CD4-positive, CD25-positive, alpha-beta regulatory T cell (primary cell): ENCODE measurements around the gene E2F6. TPM values are rescaled to one million over a fixed set of nuclear protein-coding genes. Genes with fewer than 3 reads are reported as not detected.
A peak's percentile ranks its signal among the peaks of the same experiment; 100 is the strongest.

Experiments used
- ATAC-seq, 2 donors: fragments of 150-1000 bp; cut with Tn5 transposase; one replicate each; pipeline ENCODE4 v1.10.0; 2021; ENCODE audit warnings: low read depth in 2 of 2, moderate number of reproducible peaks in 2 of 2, moderate library complexity in 1 of 2
- DNase-seq, 3 donors: peaks; one replicate each; pipeline versions ENCODE4 v3.0.0 to v3.0.0-alpha.2; 2012 to 2022; ENCODE audit warnings: mixed read lengths in 1 of 3
- H3K27ac ChIP-seq: one replicate; pipeline ENCODE4 v1.7.0; 2013; ENCODE audit warnings: mild to moderate bottlenecking, low read length; ENCODE audit not compliant: insufficient read depth, poor library complexity, severe bottlenecking
- H3K27me3 ChIP-seq: one replicate; pipeline ENCODE4 v1.7.0; 2013; ENCODE audit warnings: low read length; ENCODE audit not compliant: control insufficient read depth, insufficient read depth
- H3K36me3 ChIP-seq: one replicate; pipeline ENCODE4 v1.7.0; 2013; ENCODE audit warnings: mild to moderate bottlenecking, low read length, moderate library complexity; ENCODE audit not compliant: control insufficient read depth, insufficient read depth
- H3K4me1 ChIP-seq: 2 replicates; pipeline ENCODE4 v1.7.0; 2013; ENCODE audit warnings: mild to moderate bottlenecking, low read length; ENCODE audit not compliant: insufficient read depth, control insufficient read depth, poor library complexity, severe bottlenecking
- H3K4me3 ChIP-seq: one replicate; pipeline ENCODE4 v1.7.0; 2013; ENCODE audit warnings: low read depth, mild to moderate bottlenecking, low read length, moderate library complexity
- H3K9me3 ChIP-seq, 2 experiments: 1 replicate in 1 of 2; 2 replicates in 1 of 2; pipeline ENCODE4 v1.7.0; 2013; ENCODE audit warnings: low read length in 2 of 2, mild to moderate bottlenecking in 1 of 2, moderate library complexity in 1 of 2; ENCODE audit not compliant: control insufficient read depth in 2 of 2
- H3K27ac Mint-ChIP-seq, 3 donors: one replicate each; pipeline ENCODE4 v1.8.0; 2020 to 2022; ENCODE audit warnings: mild to moderate bottlenecking in 3 of 3, mixed read lengths in 3 of 3, moderate library complexity in 2 of 3
- H3K27me3 Mint-ChIP-seq: one replicate; pipeline ENCODE4 v1.8.0; 2022; ENCODE audit warnings: mild to moderate bottlenecking, mixed read lengths
- H3K36me3 Mint-ChIP-seq: one replicate; pipeline ENCODE4 v1.8.0; 2020; ENCODE audit warnings: mixed read lengths
- H3K4me1 Mint-ChIP-seq, 4 donors: one replicate each; pipeline ENCODE4 v1.8.0; 2020 to 2022; ENCODE audit warnings: mixed read lengths in 4 of 4, mild to moderate bottlenecking in 1 of 4
- H3K4me3 Mint-ChIP-seq, 4 donors: one replicate each; pipeline ENCODE4 v1.8.0; 2020 to 2022; ENCODE audit warnings: mild to moderate bottlenecking in 4 of 4, mixed read lengths in 4 of 4, moderate library complexity in 3 of 4
- H3K9me3 Mint-ChIP-seq, 7 donors: one replicate each; pipeline ENCODE4 v1.8.0; 2020 to 2022; ENCODE audit warnings: mixed read lengths in 7 of 7, mild to moderate bottlenecking in 3 of 7, moderate library complexity in 2 of 7
- polyA plus RNA-seq, 4 donors: library from polyadenylated mRNA; unstranded; fragments of 300-500 nt; fragmentation: Illumina TruSeq; gene quantifications; one replicate each; pipeline ENCODE4 v1.2.3, GENCODE V29; 2021
- total RNA-seq: library from RNA; stranded (reverse); gene quantifications from one replicate; pipeline ENCODE4 v1.2.3, GENCODE V29; 2022

E2F6 gene
- total and polyA plus RNA-seq, 5 donors from 2014 or later = 1.7 to 6.7 (median 3.7) TPM

DNA sequence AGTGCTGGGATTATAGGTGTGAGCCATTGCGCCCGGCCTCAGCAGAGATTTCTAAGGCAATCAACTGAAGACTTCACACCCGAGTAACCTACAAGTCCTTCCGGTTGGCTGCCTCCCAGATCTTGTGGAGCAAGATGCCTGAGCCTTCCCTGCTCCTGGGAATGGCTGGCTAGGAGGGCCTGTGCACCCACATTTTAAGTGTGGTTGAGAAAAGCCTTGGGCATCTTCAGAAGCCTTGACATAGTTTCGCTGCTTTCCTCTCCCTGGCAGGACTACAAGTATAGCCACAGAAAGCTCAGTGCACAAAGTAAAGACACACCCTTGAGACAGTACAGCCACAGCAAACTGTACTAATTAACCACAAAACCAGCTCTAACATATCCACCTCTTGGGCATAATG, 35.2 kb downstream of the E2F6 start:
- Histone ChIP-seq H3K4me3 (no peak overlapping the region), H3K36me3 (no peaks in the 10 kb centered on the region), H3K27ac (no peak overlapping the region), H3K27me3 (no peaks in the 10 kb centered on the region), H3K4me1 (no peaks in the 10 kb centered on the region), H3K9me3 (no peaks in the 10 kb centered on the region)
- ATAC-seq = no peak
- Mint-ChIP-seq H3K4me1 (no peaks in the 10 kb centered on the region), H3K27me3 (no peaks in the 10 kb centered on the region), H3K36me3 (peaks cover 4% of the 10 kb centered on the region), H3K27ac (no peak overlapping the region), H3K4me3 (no peak overlapping the region), H3K9me3 (peaks cover 0 to 3% (median 0%) of the 10 kb centered on the region in 7 donors)
- no peak for DNase-seq

DNA sequence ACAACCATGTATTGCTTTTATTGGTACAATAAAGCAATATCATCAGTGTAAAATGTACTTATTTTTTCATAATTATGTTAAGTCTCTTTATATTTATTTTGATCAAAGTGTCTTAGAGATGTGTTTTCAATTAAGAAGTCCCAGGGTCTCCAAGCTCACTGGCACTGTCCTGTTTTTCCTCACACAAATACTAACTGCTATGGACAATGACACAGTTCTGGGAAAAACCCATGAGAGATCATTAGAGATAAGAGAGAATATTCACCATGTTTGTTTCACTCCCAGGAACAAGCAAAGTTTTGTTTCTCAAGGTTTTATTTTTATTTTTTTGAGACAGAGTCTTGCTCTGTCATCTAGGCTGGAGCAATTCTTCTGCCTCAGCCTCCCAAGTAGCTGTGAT, 38.7 kb downstream of the E2F6 start:
- no peaks in the 10 kb centered on the region for H3K9me3 ChIP-seq
- ATAC-seq = no peak
- no peaks in the 10 kb centered on the region for H3K4me1 ChIP-seq
- Mint-ChIP-seq H3K36me3 (no peaks in the 10 kb centered on the region), H3K27ac (no peak overlapping the region), H3K4me1 (no peaks in the 10 kb centered on the region), H3K9me3 (no peaks in the 10 kb centered on the region), H3K27me3 (no peaks in the 10 kb centered on the region), H3K4me3 (no peak overlapping the region)
- H3K4me3 ChIP-seq = no peak overlapping the region
- no peaks in the 10 kb centered on the region for H3K36me3 ChIP-seq
- no peak for DNase-seq
- no peak overlapping the region for H3K27ac ChIP-seq
- H3K27me3 ChIP-seq = no peaks in the 10 kb centered on the region

- Mint-ChIP-seq H3K27ac (no peak overlapping the region), H3K36me3 (no peaks in the 10 kb centered on the region), H3K4me3 (no peak overlapping the region), H3K4me1 (no peaks in the 10 kb centered on the region), H3K9me3 (peaks cover 0 to 6% (median 5%) of the 10 kb centered on the region in 7 donors), H3K27me3 (no peaks in the 10 kb centered on the region)
- no peaks in the 10 kb centered on the region for H3K27me3 ChIP-seq
- no peak overlapping the region for H3K4me3 ChIP-seq
- no peak for DNase-seq
- no peak overlapping the region for H3K27ac ChIP-seq
- no peak for ATAC-seq
- peaks cover 5 to 6% of the 10 kb centered on the region in 2 experiments for H3K9me3 ChIP-seq
- H3K36me3 ChIP-seq = no peaks in the 10 kb centered on the region
- H3K4me1 ChIP-seq = no peaks in the 10 kb centered on the region
Observed at GRCh38 chr2:11422901-11423435, 43.0 kb downstream of the E2F6 start.

DNA sequence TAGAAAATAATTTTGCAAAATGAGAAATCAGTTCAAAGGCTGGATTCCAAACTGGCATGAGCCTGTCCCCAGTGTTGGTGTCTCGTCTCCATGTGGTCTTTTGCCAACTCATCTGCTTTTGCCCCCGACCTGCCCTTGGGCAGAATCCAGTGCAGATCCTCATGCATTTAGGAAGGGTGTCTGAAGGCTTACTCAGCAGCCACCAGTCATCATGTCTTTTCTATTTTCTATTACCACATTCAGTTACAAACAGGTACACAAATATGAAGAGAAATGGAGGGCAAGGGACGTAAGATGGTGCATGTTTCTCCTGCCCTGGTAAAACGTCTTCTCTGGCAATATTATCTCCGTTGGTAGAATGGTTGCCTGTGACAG, 43.5 kb downstream of the E2F6 start:
- H3K4me3 Mint-ChIP-seq = no peak overlapping the region
- ATAC-seq (no peak), DNase-seq (no peak)
- H3K27me3 Mint-ChIP-seq = no peaks in the 10 kb centered on the region
- no peaks in the 10 kb centered on the region for H3K27me3 ChIP-seq
- no peak overlapping the region for H3K27ac Mint-ChIP-seq
- H3K9me3 Mint-ChIP-seq = peaks cover 0 to 7% (median 7%) of the 10 kb centered on the region in 7 donors
- H3K27ac ChIP-seq = no peak overlapping the region
- no peak overlapping the region for H3K4me3 ChIP-seq
- no peaks in the 10 kb centered on the region for H3K36me3 ChIP-seq
- H3K36me3 Mint-ChIP-seq = no peaks in the 10 kb centered on the region
- peaks cover 8 to 9% of the 10 kb centered on the region in 2 experiments for H3K9me3 ChIP-seq
- H3K4me1 ChIP-seq = no peaks in the 10 kb centered on the region
- H3K4me1 Mint-ChIP-seq = no peaks in the 10 kb centered on the region

- H3K9me3 ChIP-seq = peaks cover 8 to 14% of the 10 kb centered on the region in 2 experiments
- no peaks in the 10 kb centered on the region for H3K36me3 ChIP-seq
- Mint-ChIP-seq H3K4me3 (no peak overlapping the region), H3K27ac (no peak overlapping the region), H3K27me3 (no peaks in the 10 kb centered on the region), H3K36me3 (no peaks in the 10 kb centered on the region), H3K9me3 (peaks cover 0 to 9% (median 7%) of the 10 kb centered on the region in 7 donors), H3K4me1 (no peaks in the 10 kb centered on the region)
- no peaks in the 10 kb centered on the region for H3K27me3 ChIP-seq
- H3K4me1 ChIP-seq = no peaks in the 10 kb centered on the region
- ATAC-seq (no peak), DNase-seq (no peak)
- H3K27ac ChIP-seq = no peak overlapping the region
- no peak overlapping the region for H3K4me3 ChIP-seq
Observed at GRCh38 chr2:11421863-11422490, 44.0 kb downstream of the E2F6 start.

DNA sequence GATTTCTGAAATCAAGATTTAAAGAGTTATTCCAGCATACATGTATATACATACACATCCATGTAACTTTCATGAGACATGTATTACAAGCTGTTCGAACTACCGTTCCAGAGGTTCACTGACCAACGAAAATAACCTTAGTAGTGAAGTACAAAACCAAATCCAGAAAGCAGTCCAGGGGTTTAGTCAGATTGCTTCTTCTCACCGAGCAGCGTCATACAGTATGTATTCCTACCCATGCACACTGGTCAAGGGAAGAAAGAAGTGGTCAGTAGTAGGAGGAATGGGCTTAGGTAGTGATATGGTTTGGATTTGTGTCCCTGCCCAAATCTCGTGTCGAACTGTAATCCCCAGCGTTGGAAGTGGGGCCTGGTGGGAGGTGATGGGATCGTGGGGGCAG, 45.3 kb downstream of the E2F6 start:
- H3K27ac Mint-ChIP-seq = peak overlapping the region in 1 of 3 donors; percentile 9
- peaks cover 8 to 15% of the 10 kb centered on the region in 2 experiments for H3K9me3 ChIP-seq

DNA sequence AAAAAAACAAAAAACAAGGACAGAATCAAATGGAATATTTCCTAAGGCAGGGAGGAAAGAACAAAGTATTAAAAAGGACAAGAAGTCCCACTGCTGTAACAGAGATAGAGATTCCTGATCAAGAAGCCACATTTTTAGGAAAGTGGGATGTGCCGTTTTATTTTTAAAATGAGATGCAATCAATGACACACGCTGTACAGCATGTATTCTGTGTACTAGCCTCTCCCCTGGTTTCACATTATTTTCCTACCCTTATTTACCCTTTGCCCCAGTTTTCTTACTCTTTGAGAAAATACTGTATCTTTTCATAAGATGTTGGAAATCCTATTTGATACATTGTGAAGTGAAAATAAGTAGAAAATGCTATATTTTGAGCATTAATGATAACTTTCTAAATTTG, 45.8 kb downstream of the E2F6 start:
- no peak overlapping the region for H3K4me3 ChIP-seq
- no peaks in the 10 kb centered on the region for H3K36me3 ChIP-seq
- Mint-ChIP-seq H3K27me3 (peaks cover 6% of the 10 kb centered on the region), H3K9me3 (peaks cover 0 to 13% (median 7%) of the 10 kb centered on the region in 7 donors), H3K36me3 (no peaks in the 10 kb centered on the region), H3K27ac (no peak overlapping the region), H3K4me3 (no peak overlapping the region), H3K4me1 (no peaks in the 10 kb centered on the region)
- DNase-seq (no peak), ATAC-seq (no peak)
- no peak overlapping the region for H3K27ac ChIP-seq
- no peaks in the 10 kb centered on the region for H3K4me1 ChIP-seq
- peaks cover 8 to 15% of the 10 kb centered on the region in 2 experiments for H3K9me3 ChIP-seq
- no peaks in the 10 kb centered on the region for H3K27me3 ChIP-seq

More for the DNA sequence above, 45.3 kb downstream of the E2F6 start:
- H3K36me3 Mint-ChIP-seq = no peaks in the 10 kb centered on the region
- H3K27me3 ChIP-seq = no peaks in the 10 kb centered on the region
- H3K9me3 Mint-ChIP-seq = peaks cover 0 to 13% (median 7%) of the 10 kb centered on the region in 7 donors
- ATAC-seq (no peak), DNase-seq (no peak)
- H3K27me3 Mint-ChIP-seq = peaks cover 4% of the 10 kb centered on the region
- H3K4me3 ChIP-seq = no peak overlapping the region
- H3K36me3 ChIP-seq = no peaks in the 10 kb centered on the region
- no peaks in the 10 kb centered on the region for H3K4me1 Mint-ChIP-seq
- H3K27ac ChIP-seq = no peak overlapping the region
- no peaks in the 10 kb centered on the region for H3K4me1 ChIP-seq
- no peak overlapping the region for H3K4me3 Mint-ChIP-seq

DNA sequence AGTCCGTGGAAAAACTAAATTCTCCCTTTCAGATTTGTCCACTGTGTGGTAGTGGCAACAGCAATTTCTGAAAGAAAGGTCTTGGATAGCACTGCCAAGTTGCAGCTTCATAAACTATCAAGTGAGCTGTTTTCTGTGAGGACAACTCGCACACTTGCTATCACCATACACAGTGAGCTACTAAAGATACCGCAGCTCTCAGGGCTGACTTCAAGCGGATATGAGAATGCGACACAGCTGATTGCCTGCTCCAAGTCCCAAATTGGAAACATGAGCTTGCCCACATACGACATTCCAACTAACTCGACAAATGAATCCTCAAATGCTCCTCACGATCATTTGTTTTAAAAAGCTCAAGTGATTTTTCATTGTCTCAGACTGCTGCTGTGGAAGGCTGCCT, 46.2 kb downstream of the E2F6 start:
- H3K36me3 Mint-ChIP-seq = no peaks in the 10 kb centered on the region
- Histone ChIP-seq H3K36me3 (no peaks in the 10 kb centered on the region), H3K27ac (no peak overlapping the region), H3K4me3 (no peak overlapping the region), H3K27me3 (no peaks in the 10 kb centered on the region), H3K4me1 (no peaks in the 10 kb centered on the region), H3K9me3 (peaks cover 8 to 15% of the 10 kb centered on the region in 2 experiments)
- H3K27ac Mint-ChIP-seq = no peak overlapping the region
- ATAC-seq (no peak), DNase-seq (no peak)
- no peak overlapping the region for H3K4me3 Mint-ChIP-seq
- no peaks in the 10 kb centered on the region for H3K4me1 Mint-ChIP-seq
- H3K27me3 Mint-ChIP-seq = peaks cover 6% of the 10 kb centered on the region
- peaks cover 0 to 13% (median 7%) of the 10 kb centered on the region in 7 donors for H3K9me3 Mint-ChIP-seq
